Upper lobe of left lung (tissue), 6 donors: Measurements from ENCODE around the gene GTF2A1. TPM values are rescaled to one million over a fixed set of nuclear protein-coding genes. Genes with fewer than 3 reads are reported as not detected.
A peak's percentile ranks its signal among the peaks of the same experiment; 100 is the strongest.

ENCODE experiments used
- ATAC-seq, 2 donors: fragments of 200-7000 bp; cut with Tn5 transposase; one replicate each; pipeline ENCODE4 v1.9.1; 2022; ENCODE audit warnings: mild to moderate bottlenecking in 2 of 2, moderate library complexity in 2 of 2; ENCODE audit not compliant: low FRiP score in 2 of 2
- DNase-seq, 2 donors: peaks; one replicate each; pipeline ENCODE4 v3.0.0-alpha.2; 2019 to 2020
- H3K27ac ChIP-seq, 4 donors: fragments of 200-600 bp; sonication (generic); one replicate each; pipeline ENCODE4 v1.5.1; 2016 to 2019
- H3K27me3 ChIP-seq, 4 donors: fragments of 200-600 bp; sonication (generic); one replicate each; pipeline ENCODE4 v1.5.1; 2017 to 2019
- H3K36me3 ChIP-seq, 4 donors: fragments of 200-600 bp; sonication (generic); one replicate each; pipeline ENCODE4 v1.5.1; 2016 to 2019
- H3K4me1 ChIP-seq, 4 donors: fragments of 200-600 bp; sonication (generic); one replicate each; pipeline ENCODE4 v1.5.1; 2018 to 2019
- H3K4me3 ChIP-seq, 4 donors: fragments of 200-600 bp; sonication (generic); one replicate each; pipeline ENCODE4 v1.5.1; 2017 to 2019; ENCODE audit warnings: mild to moderate bottlenecking in 2 of 4, moderate library complexity in 1 of 4
- H3K9me3 ChIP-seq, 4 donors: fragments of 200-600 bp; sonication (generic); one replicate each; pipeline ENCODE4 v1.5.1; 2018 to 2019
- EP300 ChIP-seq, 4 donors: sonication (generic); formaldehyde crosslinking; IDR thresholded peaks; one replicate each; pipeline ENCODE4 v1.5.1; 2017; ENCODE audit warnings: antibody characterized with exemption in 4 of 4, control low read depth in 2 of 4
- POLR2A ChIP-seq, 4 donors: fragments of 450-650 bp; IDR thresholded peaks; one replicate each; pipeline ENCODE4 v1.5.1; 2016 to 2017; ENCODE audit warnings: antibody characterized with exemption in 4 of 4, mild to moderate bottlenecking in 2 of 4
- POLR2AphosphoS5 ChIP-seq, 2 donors: sonication (generic); formaldehyde crosslinking; IDR thresholded peaks; one replicate each; pipeline ENCODE4 v1.5.1; 2017; ENCODE audit warnings: antibody characterized with exemption in 2 of 2
- WGBS, 2 donors: methylation state at CpG; one replicate each; pipeline ENCODE4 v1.1.5; 2017 to 2018; 5-methylcytosine and 5-hydroxymethylcytosine counted together
- total RNA-seq, 6 donors: library from RNA; depleted of rRNA in 4 of 6; stranded (reverse); fragments of >200 nt in 4 of 6; gene quantifications; one replicate each; pipeline versions ENCODE4 v1.1.0 to v1.2.1, GENCODE V29; 2016 to 2021
- TF ChIP-seq, protein P1 (sequence below), 6 experiments: fragments of 450-650 bp in 4 of 6; fragments of 200-600 bp in 2 of 6; sonication (generic) in 2 of 6; IDR thresholded peaks; one replicate each; pipeline ENCODE4 v1.5.1; 2016 to 2019; ENCODE audit warnings: antibody characterized with exemption in 6 of 6
- donor health status: DM: no; HTN: no; CAD: no; lungs with moderate emphysema.
- donor health status: DM: no; HTN: yes; CAD: no; lungs with severe emphysema.

The GTF2A1 gene
- total RNA-seq: 10 to 100 TPM; 17.2 to 31.6 (median 23.7) TPM

DNA sequence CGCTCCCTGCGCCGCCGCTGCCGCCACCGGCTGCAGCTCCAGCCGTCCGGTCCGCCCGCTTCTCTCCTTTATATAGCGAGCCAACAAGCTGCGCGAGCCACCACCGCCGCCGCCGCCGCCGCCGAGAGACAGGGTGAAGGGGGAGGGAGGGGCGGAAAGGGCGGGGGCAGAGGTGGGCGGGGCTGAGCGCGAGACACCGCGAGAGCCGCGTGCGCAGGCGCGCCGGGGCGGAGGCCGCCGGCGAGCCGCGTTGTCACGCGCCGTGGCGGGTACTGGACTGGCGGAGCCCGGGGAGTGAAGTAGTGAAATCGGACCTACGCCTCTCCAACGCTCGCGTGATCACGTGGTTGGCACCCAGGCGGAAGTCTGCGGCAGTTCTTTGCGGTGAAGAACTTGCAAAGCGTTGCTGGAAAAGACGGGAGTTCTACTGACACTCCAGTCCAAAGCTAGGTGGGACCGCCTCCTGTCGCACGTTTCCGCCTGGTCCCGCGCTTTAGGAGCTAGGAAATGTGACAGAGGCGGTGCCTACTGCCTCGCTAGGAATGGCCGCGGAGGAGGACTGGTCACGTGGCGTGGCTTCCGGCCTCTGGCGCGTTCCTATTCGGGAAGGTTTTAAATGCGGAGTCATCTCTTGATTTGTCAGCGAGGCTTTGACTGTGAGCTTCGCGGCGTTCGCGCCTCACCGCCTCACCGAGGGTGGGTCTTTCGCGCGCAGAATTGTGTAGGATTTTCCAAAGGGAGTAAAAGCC lies at the start of gene GTF2A1:
GTF2A1 (minus strand) TSS at position 130 of the 749 bp plus-strand sequence. CDS start 441 bp downstream, outside the sequence.
- Histone ChIP-seq H3K4me1 (peaks cover 14 to 34% (median 18%) of the 10 kb centered on the region in 4 donors), H3K27ac (peak within 1 kb of the TSS; percentile 98 to 99 (median 99)), H3K9me3 (no peaks in the 10 kb centered on the region), H3K36me3 (peaks cover 0 to 5% (median 2%) of the 10 kb centered on the region in 4 donors), H3K4me3 (peak within 1 kb of the TSS; percentile 61 to 83 (median 66)), H3K27me3 (no peaks in the 10 kb centered on the region)
- ATAC-seq (peak; percentile 95 to 96), DNase-seq (peak; percentile 94 to 99)
- TF ChIP-seq POLR2A (IDR thresholded peaks at IDR 0.05): peak in 3 of 4 donors; percentile 57 to 98 (median 98)
- TF ChIP-seq EP300 (IDR thresholded peaks at IDR 0.05): peak in 1 of 4 donors; percentile 47
- TF ChIP-seq, protein P1, sequence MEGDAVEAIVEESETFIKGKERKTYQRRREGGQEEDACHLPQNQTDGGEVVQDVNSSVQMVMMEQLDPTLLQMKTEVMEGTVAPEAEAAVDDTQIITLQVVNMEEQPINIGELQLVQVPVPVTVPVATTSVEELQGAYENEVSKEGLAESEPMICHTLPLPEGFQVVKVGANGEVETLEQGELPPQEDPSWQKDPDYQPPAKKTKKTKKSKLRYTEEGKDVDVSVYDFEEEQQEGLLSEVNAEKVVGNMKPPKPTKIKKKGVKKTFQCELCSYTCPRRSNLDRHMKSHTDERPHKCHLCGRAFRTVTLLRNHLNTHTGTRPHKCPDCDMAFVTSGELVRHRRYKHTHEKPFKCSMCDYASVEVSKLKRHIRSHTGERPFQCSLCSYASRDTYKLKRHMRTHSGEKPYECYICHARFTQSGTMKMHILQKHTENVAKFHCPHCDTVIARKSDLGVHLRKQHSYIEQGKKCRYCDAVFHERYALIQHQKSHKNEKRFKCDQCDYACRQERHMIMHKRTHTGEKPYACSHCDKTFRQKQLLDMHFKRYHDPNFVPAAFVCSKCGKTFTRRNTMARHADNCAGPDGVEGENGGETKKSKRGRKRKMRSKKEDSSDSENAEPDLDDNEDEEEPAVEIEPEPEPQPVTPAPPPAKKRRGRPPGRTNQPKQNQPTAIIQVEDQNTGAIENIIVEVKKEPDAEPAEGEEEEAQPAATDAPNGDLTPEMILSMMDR (IDR thresholded peaks at IDR 0.05): no peak
- peak; percentile 96 to 99 for TF ChIP-seq POLR2AphosphoS5 (IDR thresholded peaks at IDR 0.05)
- 1 to 2% methylated on average over 23 to 63 of the region's 84 CpGs for WGBS, 2 donors

DNA sequence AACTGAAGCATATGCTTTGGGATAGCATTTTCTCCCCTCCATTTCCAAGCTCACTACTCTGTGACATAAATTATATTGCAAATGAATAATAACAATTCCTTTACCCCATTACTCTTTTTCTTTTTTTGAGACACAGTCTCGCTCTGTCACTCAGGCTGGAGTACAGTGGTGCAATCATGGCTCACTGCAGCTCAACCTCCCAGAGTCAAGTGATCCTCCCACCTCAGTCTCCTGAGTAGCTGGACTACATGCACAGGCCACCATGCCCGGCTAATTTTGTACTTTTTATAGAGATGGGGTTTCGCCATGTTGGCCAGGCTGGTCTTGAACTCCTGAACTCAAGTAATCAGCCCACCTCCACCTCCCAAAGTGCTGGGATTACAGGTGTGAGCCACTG lies 49.2 kb upstream of the GTF2A1 start:
- 81 to 82% methylated on average over 3 of the region's 3 CpGs for WGBS, 2 donors
- no peaks in the 10 kb centered on the region for H3K9me3 ChIP-seq
- DNase-seq (no peak), ATAC-seq (no peak)
- H3K4me3 ChIP-seq: no peak overlapping the region
- H3K4me1 ChIP-seq: no peaks in the 10 kb centered on the region
- no peak for TF ChIP-seq EP300 (IDR thresholded peaks at IDR 0.05)
- no peak for TF ChIP-seq POLR2A (IDR thresholded peaks at IDR 0.05)
- TF ChIP-seq, protein P1 (IDR thresholded peaks at IDR 0.05): no peak
- TF ChIP-seq POLR2AphosphoS5 (IDR thresholded peaks at IDR 0.05): no peak
- H3K27me3 ChIP-seq: no peaks in the 10 kb centered on the region
- peaks cover 0 to 7% (median 0%) of the 10 kb centered on the region in 4 donors for H3K36me3 ChIP-seq
- H3K27ac ChIP-seq: no peak overlapping the region

DNA sequence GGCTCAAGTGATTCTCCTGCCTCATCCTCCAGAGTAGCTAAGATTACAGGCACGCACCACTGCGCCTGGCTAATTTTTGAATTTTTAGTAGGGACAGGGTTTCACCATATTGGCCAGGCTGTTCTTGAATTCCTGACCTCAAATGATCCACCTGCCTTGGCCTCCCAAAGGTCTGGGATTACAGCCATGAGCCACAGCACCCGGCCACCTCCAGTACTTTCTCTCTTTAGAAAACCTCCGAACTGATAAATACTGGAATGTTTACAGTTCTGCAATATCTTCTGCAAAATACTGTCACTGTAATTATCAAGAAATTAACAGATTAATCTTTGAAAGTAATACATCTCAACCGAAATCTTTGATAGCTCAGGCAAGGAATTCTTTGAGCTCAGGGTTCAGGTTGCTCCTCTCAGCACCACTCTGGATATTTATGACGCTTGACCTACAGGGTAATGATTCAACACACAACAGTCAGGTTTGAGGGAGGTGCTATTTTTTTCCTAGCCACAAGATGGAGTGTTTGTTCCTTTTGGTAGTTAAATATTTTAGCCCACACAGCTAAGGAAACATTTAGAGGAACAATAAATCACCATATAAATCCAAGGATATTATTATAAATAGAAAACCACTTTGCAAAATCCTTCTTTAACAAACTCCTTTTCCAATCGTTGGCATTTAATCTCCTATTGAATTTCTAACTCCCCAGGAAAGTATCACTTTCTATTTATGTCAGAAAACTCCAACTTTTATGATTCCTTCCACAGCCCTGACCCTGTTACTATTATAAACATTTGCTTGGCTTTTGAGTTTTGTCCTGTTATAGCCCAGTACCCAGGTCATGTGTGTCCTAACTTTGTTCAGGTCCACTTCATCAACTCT lies 48.6 kb upstream of the GTF2A1 start:
- WGBS, 2 donors: 43 to 46% methylated on average over 7 of the region's 7 CpGs
- no peaks in the 10 kb centered on the region for H3K27me3 ChIP-seq
- peaks cover 0 to 7% (median 0%) of the 10 kb centered on the region in 4 donors for H3K36me3 ChIP-seq
- ATAC-seq (peak; percentile 76 to 85), DNase-seq (no peak)
- H3K27ac ChIP-seq: no peak overlapping the region
- no peak overlapping the region for H3K4me3 ChIP-seq
- no peaks in the 10 kb centered on the region for H3K9me3 ChIP-seq
- TF ChIP-seq, protein P1 (IDR thresholded peaks at IDR 0.05): peak; percentile 66 to 87 (median 78)
- TF ChIP-seq POLR2AphosphoS5 (IDR thresholded peaks at IDR 0.05) (no peak), POLR2A (IDR thresholded peaks at IDR 0.05) (no peak), EP300 (IDR thresholded peaks at IDR 0.05) (no peak)
- no peaks in the 10 kb centered on the region for H3K4me1 ChIP-seq

- no peaks in the 10 kb centered on the region for H3K27me3 ChIP-seq
- ATAC-seq (no peak), DNase-seq (no peak)
- peaks cover 0 to 7% (median 0%) of the 10 kb centered on the region in 4 donors for H3K36me3 ChIP-seq
- 42% methylated on average over 2 to 3 of the region's 3 CpGs for WGBS, 2 donors
- no peaks in the 10 kb centered on the region for H3K4me1 ChIP-seq
- no peak for TF ChIP-seq EP300 (IDR thresholded peaks at IDR 0.05)
- TF ChIP-seq POLR2A (IDR thresholded peaks at IDR 0.05): no peak
- H3K9me3 ChIP-seq: no peaks in the 10 kb centered on the region
- H3K27ac ChIP-seq: no peak overlapping the region
- no peak overlapping the region for H3K4me3 ChIP-seq
Observed at GRCh38 chr14:81268016-81268416, 47.3 kb upstream of the GTF2A1 start.

DNA sequence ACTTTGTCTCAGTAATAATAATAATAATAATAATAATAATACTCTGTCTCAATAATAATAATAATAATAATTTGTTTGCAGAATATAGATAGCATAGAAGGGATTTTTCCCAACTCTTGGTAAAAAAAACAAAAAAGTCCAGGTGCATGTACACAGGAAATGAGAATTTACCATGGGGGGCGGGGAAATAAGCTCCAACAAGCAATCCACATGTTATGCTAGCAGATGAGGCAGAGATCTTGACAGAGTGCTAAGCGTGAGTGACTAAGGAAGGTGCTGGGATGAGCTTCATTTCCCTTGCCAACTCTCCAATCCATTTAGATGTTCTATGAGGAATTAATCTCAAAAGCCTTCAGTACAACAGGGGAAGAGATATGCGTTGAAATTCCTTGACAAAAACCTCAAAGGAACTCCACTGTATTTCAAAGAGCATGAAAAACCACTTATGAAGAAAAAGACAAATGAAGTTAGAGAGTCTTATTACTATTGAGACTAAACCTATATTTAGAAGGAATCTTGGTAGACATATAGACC lies 44.9 kb upstream of the GTF2A1 start:
- no peak for ATAC-seq
- no peaks in the 10 kb centered on the region for H3K9me3 ChIP-seq

More for the DNA sequence above, 44.9 kb upstream of the GTF2A1 start:
- peaks cover 0 to 7% (median 0%) of the 10 kb centered on the region in 4 donors for H3K36me3 ChIP-seq
- no peak for TF ChIP-seq POLR2AphosphoS5 (IDR thresholded peaks at IDR 0.05)
- TF ChIP-seq EP300 (IDR thresholded peaks at IDR 0.05): no peak
- no peak for TF ChIP-seq POLR2A (IDR thresholded peaks at IDR 0.05)
- TF ChIP-seq, protein P1 (IDR thresholded peaks at IDR 0.05): no peak
- H3K27me3 ChIP-seq: no peaks in the 10 kb centered on the region
- H3K4me1 ChIP-seq: no peaks in the 10 kb centered on the region
- WGBS, 2 donors: 63 to 71% methylated on average over 3 of the region's 3 CpGs
- H3K4me3 ChIP-seq: no peak overlapping the region
- DNase-seq: no peak
- H3K27ac ChIP-seq: no peak overlapping the region
